ENCODE measurements around the gene C2CD4C. TPM values are rescaled to one million over a fixed set of nuclear protein-coding genes. Genes with fewer than 3 reads are reported as not detected.
A peak's percentile ranks its signal among the peaks of the same experiment; 100 is the strongest.

C2CD4C gene
- polyA plus RNA-seq, 1 experiment: 0.07 TPM

GRCh38 chr19:372306-372890 lies 36.5 kb downstream of the C2CD4C start:
- ChIA-PET POLR2A (no interaction called here), CTCF (no interaction called here)
- Histone ChIP-seq H3K36me3 (ENCODE audit: control insufficient read depth, insufficient read depth, low read length) (no peaks in the 10 kb centered on the region), H3K27me3 (ENCODE audit: control insufficient read depth, insufficient read depth, low read length) (peaks cover 22% of the 10 kb centered on the region), H3K4me3 (ENCODE audit: low read depth, low read length) (no peak overlapping the region)
- DNase-seq (ENCODE audit: low read depth): peak; percentile 39
- TF ChIP-seq, protein P1, sequence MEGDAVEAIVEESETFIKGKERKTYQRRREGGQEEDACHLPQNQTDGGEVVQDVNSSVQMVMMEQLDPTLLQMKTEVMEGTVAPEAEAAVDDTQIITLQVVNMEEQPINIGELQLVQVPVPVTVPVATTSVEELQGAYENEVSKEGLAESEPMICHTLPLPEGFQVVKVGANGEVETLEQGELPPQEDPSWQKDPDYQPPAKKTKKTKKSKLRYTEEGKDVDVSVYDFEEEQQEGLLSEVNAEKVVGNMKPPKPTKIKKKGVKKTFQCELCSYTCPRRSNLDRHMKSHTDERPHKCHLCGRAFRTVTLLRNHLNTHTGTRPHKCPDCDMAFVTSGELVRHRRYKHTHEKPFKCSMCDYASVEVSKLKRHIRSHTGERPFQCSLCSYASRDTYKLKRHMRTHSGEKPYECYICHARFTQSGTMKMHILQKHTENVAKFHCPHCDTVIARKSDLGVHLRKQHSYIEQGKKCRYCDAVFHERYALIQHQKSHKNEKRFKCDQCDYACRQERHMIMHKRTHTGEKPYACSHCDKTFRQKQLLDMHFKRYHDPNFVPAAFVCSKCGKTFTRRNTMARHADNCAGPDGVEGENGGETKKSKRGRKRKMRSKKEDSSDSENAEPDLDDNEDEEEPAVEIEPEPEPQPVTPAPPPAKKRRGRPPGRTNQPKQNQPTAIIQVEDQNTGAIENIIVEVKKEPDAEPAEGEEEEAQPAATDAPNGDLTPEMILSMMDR (IDR thresholded peaks at IDR 0.05; ENCODE audit: insufficient read depth, low read depth, low read length): no peak

DNA sequence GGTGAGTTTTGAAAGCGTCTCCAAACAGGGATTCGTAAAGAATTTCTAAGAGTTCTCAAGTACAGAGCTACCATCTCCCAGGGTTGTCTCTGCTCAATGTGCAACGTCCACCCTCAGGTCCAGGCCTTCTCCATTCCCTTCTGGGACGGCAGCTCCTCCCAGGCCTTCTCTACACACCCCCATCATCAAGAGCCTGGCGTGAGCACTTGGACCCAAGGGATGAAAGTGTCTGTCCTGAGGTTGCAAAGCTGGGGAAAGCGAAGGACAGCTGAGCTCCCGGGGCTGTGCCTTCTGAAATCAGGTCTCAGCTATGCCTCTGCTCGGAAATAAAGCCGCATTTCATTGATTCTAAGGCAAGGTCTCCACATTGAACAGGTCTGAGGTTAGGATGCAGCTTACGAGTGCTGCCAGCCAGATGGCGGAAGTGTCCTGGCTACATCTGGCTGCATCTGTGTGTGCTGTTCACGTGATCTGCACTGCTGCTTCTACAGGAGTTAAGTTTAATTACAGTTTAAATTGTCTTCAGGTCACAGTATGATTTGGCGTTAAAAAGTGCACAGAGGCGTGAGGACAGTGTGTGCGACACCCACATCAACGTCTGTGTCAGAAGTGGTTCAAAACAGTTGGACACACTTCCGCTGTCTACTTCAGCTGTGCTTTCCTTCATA lies 37.3 kb downstream of the C2CD4C start:
- ChIA-PET CTCF (interaction anchor here (1.3 kb wide), 2 partner anchors 9 to 24 kb away, joined by 3 to 6 read pairs; no protein-coding TSS in a partner anchor), POLR2A (no interaction called here)
- H3K36me3 ChIP-seq (ENCODE audit: control insufficient read depth, insufficient read depth, low read length): no peaks in the 10 kb centered on the region
- H3K27me3 ChIP-seq (ENCODE audit: control insufficient read depth, insufficient read depth, low read length): peaks cover 22% of the 10 kb centered on the region
- TF ChIP-seq, protein P1 (IDR thresholded peaks at IDR 0.05; ENCODE audit: insufficient read depth, low read depth, low read length): no peak
- no peak overlapping the region for H3K4me3 ChIP-seq (ENCODE audit: low read depth, low read length)
- DNase-seq (ENCODE audit: low read depth): no peak

DNA sequence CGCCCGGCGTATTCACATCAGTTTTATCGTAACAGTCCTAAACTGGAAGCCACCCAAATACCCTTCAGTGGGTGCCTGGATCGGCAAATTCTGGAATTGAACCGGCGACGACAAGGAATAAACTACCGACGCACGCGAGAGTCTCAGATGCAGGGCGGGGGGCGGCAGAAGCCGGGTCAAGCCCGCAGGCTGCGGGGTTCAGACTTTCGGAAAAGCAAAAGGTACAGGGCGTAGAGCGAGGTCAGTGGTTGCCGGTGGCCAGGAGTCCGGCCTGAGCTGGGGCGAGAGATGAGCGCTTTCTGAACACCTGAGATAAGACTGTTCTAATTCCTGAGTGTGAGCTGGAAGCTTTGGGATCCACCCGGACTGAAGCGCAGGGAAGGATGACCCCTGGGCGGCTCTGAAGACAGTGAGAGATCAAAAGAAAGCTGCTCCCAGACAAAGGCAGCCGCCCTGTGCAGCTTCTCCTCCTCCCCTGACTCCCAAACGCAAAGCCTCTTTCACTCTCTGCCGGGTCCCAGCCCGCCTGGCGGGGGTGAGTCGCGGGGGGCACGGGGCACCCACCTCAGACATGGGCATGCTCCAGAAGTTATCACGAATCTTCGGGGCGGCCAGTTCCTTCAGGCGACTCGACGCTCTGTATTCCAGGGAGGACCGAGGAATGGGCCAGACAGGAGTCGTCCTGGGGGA lies 38.2 kb downstream of the C2CD4C start:
- CTCF ChIA-PET: interaction anchor here (1.3 kb wide), 2 partner anchors 8 to 23 kb away, joined by 3 to 6 read pairs; no protein-coding TSS in a partner anchor
- Histone ChIP-seq H3K36me3 (ENCODE audit: control insufficient read depth, insufficient read depth, low read length) (no peaks in the 10 kb centered on the region), H3K4me3 (ENCODE audit: low read depth, low read length) (no peak overlapping the region), H3K27me3 (ENCODE audit: control insufficient read depth, insufficient read depth, low read length) (peaks cover 20% of the 10 kb centered on the region)
- POLR2A ChIA-PET: no interaction called here
- TF ChIP-seq, protein P1 (IDR thresholded peaks at IDR 0.05; ENCODE audit: insufficient read depth, low read depth, low read length): no peak
- DNase-seq (ENCODE audit: low read depth): no peak

GRCh38 chr19:369876-370275 lies 39.1 kb downstream of the C2CD4C start:
- Histone ChIP-seq H3K36me3 (ENCODE audit: control insufficient read depth, insufficient read depth, low read length) (no peaks in the 10 kb centered on the region), H3K27me3 (ENCODE audit: control insufficient read depth, insufficient read depth, low read length) (peaks cover 20% of the 10 kb centered on the region), H3K4me3 (ENCODE audit: low read depth, low read length) (no peak overlapping the region)
- ChIA-PET CTCF (no interaction called here), POLR2A (no interaction called here)
- TF ChIP-seq, protein P1 (IDR thresholded peaks at IDR 0.05; ENCODE audit: insufficient read depth, low read depth, low read length): no peak
- no peak for DNase-seq (ENCODE audit: low read depth)

DNA sequence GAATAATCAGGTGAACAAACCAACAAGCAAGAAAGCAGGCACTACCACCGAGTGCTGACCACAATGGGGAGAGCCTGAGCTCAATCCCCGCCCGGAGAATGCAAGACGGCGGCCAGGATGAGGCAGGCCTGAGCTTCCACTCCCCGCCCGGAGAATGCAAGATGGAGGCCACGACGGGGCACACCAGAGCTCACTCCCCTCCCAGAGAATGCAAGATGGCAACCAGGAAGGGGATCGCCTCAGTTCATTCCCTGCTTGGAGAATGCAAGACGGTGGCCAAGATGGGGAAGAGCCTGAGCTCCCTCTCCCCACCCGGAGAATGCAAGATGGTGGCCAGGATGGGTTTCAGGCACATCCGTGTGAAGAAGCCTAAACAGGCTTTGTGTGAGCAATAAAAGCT lies 39.7 kb downstream of the C2CD4C start:
- no peak overlapping the region for H3K4me3 ChIP-seq (ENCODE audit: low read depth, low read length)
- ChIA-PET CTCF (no interaction called here), POLR2A (no interaction called here)
- TF ChIP-seq, protein P1 (IDR thresholded peaks at IDR 0.05; ENCODE audit: insufficient read depth, low read depth, low read length): no peak
- no peak for DNase-seq (ENCODE audit: low read depth)
- peaks cover 15% of the 10 kb centered on the region for H3K27me3 ChIP-seq (ENCODE audit: control insufficient read depth, insufficient read depth, low read length)
- no peaks in the 10 kb centered on the region for H3K36me3 ChIP-seq (ENCODE audit: control insufficient read depth, insufficient read depth, low read length)

Data from BJ (cell line).